Measurements from ENCODE around the gene SLC16A8.
"Not testable (repeated sequence)": the region's sequence is repeated elsewhere in the genome, so short reads cannot be mapped to it uniquely, and the experiment has no call there.

Gene SLC16A8

GRCh38 chr22:38120359-38121110, 36.6 kb upstream of the SLC16A8 start:
- Mint-ChIP-seq H3K27ac (no peak overlapping the region), H3K4me3 (no peak overlapping the region), H3K4me1 (peaks cover 2% of the 10 kb centered on the region), H3K27me3 (no peaks in the 10 kb centered on the region), H3K36me3 (peaks cover 1% of the 10 kb centered on the region), H3K9me3 (no peaks in the 10 kb centered on the region)
- DNase-seq (ENCODE audit: low spot score in 2 of 2) (no peak), ATAC-seq (ENCODE audit: low read depth) (no peak)

- ATAC-seq (ENCODE audit: low read depth); H3K4me3 Mint-ChIP-seq; H3K27ac Mint-ChIP-seq; H3K4me1 Mint-ChIP-seq; H3K27me3 Mint-ChIP-seq; H3K9me3 Mint-ChIP-seq; DNase-seq (ENCODE audit: low spot score in 2 of 2); H3K36me3 Mint-ChIP-seq: not testable (repeated sequence)
Observed at GRCh38 chr22:38118747-38119146, 34.8 kb upstream of the SLC16A8 start.

DNA sequence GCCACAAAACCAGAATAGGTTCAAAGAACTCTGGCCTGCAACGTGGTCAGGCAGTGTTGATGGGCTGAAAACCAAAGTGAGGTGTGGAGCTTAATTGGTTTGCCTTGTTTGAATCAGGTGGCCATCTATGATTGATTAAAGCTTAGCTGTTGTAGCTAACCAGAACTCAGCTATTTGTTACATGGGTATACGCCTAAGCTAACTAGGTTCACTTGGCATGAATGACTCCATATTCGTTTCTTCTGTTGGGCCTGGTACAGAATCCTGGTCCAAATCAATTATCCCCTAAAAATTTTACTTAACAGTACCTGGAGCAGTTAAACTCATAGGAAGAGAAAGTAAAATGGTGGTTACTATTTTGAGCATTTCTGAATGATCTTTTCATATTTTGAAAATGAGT, 34.2 kb upstream of the SLC16A8 start:
- Mint-ChIP-seq H3K9me3 (no peaks in the 10 kb centered on the region), H3K4me1 (peaks cover 4% of the 10 kb centered on the region), H3K27ac (no peak overlapping the region), H3K4me3 (no peak overlapping the region), H3K36me3 (peaks cover 1% of the 10 kb centered on the region), H3K27me3 (no peaks in the 10 kb centered on the region)
- DNase-seq (ENCODE audit: low spot score in 2 of 2): no peak
- ATAC-seq (ENCODE audit: low read depth): no peak

- not testable (repeated sequence) for H3K9me3 Mint-ChIP-seq; H3K36me3 Mint-ChIP-seq; H3K27me3 Mint-ChIP-seq; ATAC-seq (ENCODE audit: low read depth); H3K4me3 Mint-ChIP-seq; H3K4me1 Mint-ChIP-seq; DNase-seq (ENCODE audit: low spot score in 2 of 2); H3K27ac Mint-ChIP-seq
Observed at GRCh38 chr22:38117556-38117955, 33.6 kb upstream of the SLC16A8 start.

DNA sequence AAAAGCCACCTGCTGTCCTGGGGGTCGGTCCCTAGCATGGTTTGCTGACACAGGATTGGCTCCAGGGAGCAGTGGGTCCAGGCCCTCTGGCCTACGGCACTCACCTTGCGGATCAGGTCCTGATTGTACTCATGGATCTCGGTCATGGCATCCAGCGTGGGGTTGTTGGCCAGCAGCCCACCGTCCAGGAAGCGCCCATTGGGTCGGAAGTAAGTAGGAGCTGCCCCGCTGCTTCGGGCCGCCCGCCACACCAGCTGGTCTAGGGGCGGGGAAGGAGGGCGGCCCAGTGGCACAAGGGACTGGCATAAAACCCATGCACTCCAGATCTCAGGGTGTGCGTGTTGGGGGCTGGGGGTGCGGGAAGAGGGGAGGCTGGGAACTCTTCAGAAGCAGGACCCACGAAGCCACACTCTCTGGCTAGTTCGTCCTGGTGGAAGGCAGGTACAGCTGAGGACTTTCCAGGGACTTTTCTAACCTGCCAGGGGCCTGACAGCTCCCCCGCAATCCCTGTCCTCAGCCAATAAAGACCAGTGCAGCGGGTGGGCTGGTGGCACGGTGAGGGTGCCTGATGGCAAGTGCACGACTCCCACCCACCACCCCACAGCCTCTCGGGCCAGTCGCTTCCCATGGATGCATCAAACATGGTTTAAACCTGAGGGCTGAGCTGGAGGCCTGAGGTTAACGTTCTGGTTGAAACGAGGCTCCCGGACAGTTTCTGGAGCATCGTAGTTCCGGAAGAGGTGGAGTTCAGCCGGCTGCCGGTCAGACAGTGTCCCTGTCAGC, 31.6 kb upstream of the SLC16A8 start:
- no peak for DNase-seq (ENCODE audit: low spot score in 2 of 2)
- Mint-ChIP-seq H3K4me3 (no peak overlapping the region), H3K36me3 (peaks cover 4% of the 10 kb centered on the region), H3K27ac (no peak overlapping the region), H3K27me3 (no peaks in the 10 kb centered on the region), H3K4me1 (peaks cover 4% of the 10 kb centered on the region), H3K9me3 (no peaks in the 10 kb centered on the region)
- no peak for ATAC-seq (ENCODE audit: low read depth)

- H3K27ac Mint-ChIP-seq: no peak overlapping the region
- ATAC-seq (ENCODE audit: low read depth): peak; percentile 86
- H3K4me1 Mint-ChIP-seq: peaks cover 3% of the 10 kb centered on the region
- no peaks in the 10 kb centered on the region for H3K27me3 Mint-ChIP-seq
- H3K4me3 Mint-ChIP-seq: no peak overlapping the region
- peak; percentile 77 to 78 for DNase-seq (ENCODE audit: low spot score in 2 of 2)
- peaks cover 1% of the 10 kb centered on the region for H3K9me3 Mint-ChIP-seq
- peaks cover 5% of the 10 kb centered on the region for H3K36me3 Mint-ChIP-seq
Observed at GRCh38 chr22:38114484-38115398, 30.8 kb upstream of the SLC16A8 start.

DNA sequence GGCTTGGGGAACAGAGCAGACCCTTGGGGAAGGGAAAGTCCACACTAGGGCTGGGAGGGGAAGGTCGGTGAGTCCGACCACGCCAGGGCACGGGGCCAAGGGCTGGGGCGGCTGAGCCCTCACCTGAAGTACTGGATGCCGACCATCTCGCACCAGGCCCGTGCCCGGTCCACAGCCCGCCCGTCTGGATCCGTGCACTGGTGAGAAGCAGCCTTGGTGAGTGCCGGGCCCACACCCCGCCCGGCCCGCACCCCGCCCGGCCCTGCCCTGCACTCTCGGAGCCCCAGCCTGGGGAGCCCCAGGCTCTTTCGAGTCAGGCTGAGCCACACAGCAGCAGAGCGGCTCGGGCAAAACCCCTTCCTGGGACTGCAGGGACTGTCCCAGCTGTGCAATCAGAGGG, 28.4 kb upstream of the SLC16A8 start:
- no peak for ATAC-seq (ENCODE audit: low read depth)
- H3K4me1 Mint-ChIP-seq: peaks cover 4% of the 10 kb centered on the region
- H3K27ac Mint-ChIP-seq: no peak overlapping the region
- H3K4me3 Mint-ChIP-seq: no peak overlapping the region
- no peaks in the 10 kb centered on the region for H3K27me3 Mint-ChIP-seq
- peaks cover 12% of the 10 kb centered on the region for H3K36me3 Mint-ChIP-seq
- H3K9me3 Mint-ChIP-seq: peaks cover 2% of the 10 kb centered on the region
- no peak for DNase-seq (ENCODE audit: low spot score in 2 of 2)

DNA sequence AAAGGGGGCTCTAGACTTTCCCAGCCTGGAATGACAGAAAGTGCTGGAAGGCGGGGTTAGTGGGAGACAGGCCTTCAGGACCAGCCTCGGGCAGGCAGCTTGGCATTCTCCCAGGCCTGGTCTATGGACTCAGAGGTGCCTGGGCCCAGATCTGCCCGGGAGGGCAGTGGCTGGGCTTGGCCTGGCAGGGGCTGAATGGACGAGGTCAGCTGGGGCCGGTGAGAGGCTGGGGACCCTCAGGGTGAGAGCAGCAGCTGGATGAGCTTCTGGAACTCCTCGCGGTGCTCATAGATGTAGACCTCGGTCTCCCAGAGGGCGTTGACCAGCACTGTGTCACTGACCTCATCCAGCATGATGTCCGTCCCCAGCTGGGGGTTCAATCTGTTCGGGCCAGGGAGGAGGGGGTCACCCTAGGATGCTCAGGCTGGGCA, 28.0 kb upstream of the SLC16A8 start:
- no peak for DNase-seq (ENCODE audit: low spot score in 2 of 2)
- Mint-ChIP-seq H3K27ac (no peak overlapping the region), H3K4me3 (no peak overlapping the region), H3K4me1 (peaks cover 4% of the 10 kb centered on the region), H3K27me3 (no peaks in the 10 kb centered on the region), H3K9me3 (peaks cover 2% of the 10 kb centered on the region), H3K36me3 (peaks cover 12% of the 10 kb centered on the region)
- no peak for ATAC-seq (ENCODE audit: low read depth)

DNA sequence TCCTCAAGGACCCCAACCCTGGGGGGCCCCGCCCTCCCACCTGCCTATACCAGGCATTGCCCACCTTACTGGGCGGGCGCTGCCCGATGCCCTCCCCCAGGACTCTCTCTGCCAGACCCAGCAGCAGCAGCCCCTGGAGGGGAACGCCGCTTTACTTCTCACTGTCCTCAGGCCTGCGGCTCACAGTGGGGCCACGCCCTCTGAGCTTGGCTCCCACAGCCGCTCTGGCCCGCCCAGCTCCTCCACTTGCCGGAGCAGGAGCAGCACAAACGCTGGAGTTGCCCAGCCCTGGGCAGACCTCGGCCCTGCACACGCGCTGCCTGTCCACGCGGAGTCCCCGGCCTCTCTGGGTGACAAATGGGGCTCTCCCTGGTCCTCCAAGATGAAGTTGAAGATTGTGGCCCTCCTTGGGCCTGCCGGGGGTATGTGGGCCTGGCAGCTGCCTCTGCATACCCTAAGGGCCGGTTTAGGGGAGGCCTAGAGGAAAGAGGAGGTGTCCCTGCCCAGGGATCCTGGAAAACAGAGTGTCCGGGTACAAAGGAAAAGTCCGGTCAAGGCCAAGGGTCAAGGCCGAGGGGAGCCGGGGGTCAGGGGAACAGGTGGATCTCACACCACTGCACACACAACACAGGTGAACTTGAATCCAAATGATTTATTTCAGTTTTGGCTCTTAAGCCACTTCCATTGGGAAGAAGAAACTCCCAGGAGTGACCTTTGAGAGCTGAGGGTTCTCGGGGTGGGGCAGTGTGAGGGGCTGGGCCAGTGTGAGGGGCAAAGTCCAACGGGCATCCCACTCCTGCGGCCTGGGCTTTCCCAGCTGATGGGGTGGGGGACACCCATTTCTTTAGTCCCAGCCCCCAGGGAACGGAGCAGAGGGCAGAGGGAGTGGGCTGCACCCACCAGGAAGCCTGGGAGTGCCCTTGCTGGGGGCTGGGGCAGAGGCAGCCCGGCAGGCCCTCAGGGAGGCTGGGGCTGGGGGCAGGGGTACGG, 27.2 kb upstream of the SLC16A8 start:
- no peak overlapping the region for H3K4me3 Mint-ChIP-seq
- peaks cover 2% of the 10 kb centered on the region for H3K9me3 Mint-ChIP-seq
- ATAC-seq (ENCODE audit: low read depth): no peak
- no peak overlapping the region for H3K27ac Mint-ChIP-seq
- H3K4me1 Mint-ChIP-seq: peaks cover 4% of the 10 kb centered on the region
- H3K36me3 Mint-ChIP-seq: peaks cover 12% of the 10 kb centered on the region
- H3K27me3 Mint-ChIP-seq: no peaks in the 10 kb centered on the region
- DNase-seq (ENCODE audit: low spot score in 2 of 2): no peak

DNA sequence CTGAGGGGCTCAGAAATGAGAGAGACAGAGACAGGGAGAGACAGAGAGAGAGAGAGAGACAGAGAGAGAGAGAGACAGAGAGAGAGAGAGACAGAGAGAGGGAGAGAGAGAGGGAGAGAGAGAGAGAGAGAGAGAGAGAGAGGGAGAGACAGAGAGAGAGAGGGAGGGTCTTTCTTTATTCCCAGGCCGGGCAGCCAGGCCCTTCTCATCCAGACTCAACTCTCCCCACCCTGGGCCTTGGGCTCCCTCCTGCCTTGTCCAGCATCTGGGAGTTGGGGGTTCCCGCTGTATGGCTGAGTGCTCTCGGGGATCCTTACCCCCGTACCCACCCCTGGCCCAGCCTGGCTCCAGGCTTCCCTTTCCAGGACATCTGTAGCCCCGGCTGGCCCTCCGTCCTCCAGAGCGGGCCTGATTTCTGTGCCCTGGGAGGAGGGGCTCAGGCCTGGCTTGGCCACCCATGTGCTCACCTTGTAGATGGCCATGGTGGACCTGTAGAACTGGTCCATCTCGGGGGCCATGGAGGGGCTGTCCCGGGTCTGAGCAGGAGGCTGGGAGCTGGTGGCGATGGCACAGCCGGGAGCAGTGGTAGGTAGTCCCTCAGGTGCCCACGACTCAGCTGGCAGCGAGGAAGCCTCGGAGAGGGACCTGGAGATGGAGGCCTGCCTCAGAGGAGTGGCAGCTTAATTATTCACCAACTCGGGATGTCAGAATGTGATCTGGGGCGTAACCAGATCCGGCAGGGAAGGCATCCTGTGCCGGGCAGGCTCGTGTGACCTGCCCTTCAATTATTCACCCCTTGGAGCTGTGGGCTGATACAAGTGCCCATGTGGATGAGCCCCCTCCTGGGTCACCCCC, 26.3 kb upstream of the SLC16A8 start, which contains the start of gene BAIAP2L2:
Gene BAIAP2L2, minus strand, starts transcription at position 677 of the 855 bp plus-strand sequence. Its CDS starts 159 bp downstream, at position 518.
- Mint-ChIP-seq H3K9me3 (peaks cover 2% of the 10 kb centered on the region), H3K27ac (peak within 1 kb of the TSS; percentile 87), H3K36me3 (peaks cover 12% of the 10 kb centered on the region), H3K4me3 (no peak within 1 kb of the TSS), H3K4me1 (peaks cover 4% of the 10 kb centered on the region), H3K27me3 (no peaks in the 10 kb centered on the region)
- ATAC-seq (ENCODE audit: low read depth): no peak
- no peak for DNase-seq (ENCODE audit: low spot score in 2 of 2)

DNA sequence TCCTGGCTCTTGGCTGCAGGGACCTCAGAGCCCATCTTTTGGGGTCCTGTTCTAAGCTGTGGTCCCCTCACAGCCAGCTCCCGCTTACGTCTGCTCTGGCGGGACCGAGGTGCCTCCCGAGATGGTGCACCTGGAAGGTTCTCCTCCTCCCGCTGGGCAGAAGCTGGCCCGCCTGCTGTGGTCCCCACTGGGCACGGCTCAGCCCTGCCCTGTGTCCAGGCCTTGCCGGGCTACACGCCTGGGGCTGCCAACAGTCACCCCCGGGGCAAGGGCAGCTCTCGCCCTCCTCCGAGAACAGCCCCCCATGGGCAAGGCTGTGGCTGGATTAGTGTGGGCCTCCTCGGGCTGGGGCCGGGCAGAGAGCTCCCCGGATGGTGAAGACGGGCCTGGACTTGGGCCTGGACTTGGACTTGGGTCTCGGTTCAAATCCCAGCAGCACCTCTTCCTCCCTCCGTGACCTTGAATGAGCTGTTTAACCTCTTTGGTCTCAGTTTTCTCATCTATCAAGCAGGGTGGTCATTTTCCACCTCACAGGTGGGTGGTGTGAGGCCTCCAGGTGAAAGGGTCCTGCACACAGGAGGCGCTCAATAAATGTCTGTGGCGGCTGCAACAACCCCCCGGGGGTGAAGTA, 25.5 kb upstream of the SLC16A8 start:
- peaks cover 4% of the 10 kb centered on the region for H3K4me1 Mint-ChIP-seq
- H3K27me3 Mint-ChIP-seq: no peaks in the 10 kb centered on the region
- ATAC-seq (ENCODE audit: low read depth) (peak; percentile 20), DNase-seq (ENCODE audit: low spot score in 2 of 2) (peak in 1 of 2 donors; percentile 19)
- no peak overlapping the region for H3K4me3 Mint-ChIP-seq
- peaks cover 12% of the 10 kb centered on the region for H3K36me3 Mint-ChIP-seq
- peak overlapping the region; percentile 87 for H3K27ac Mint-ChIP-seq
- peaks cover 2% of the 10 kb centered on the region for H3K9me3 Mint-ChIP-seq

Data from memory B cell (primary cell).